SIG-M5 treated with dmso at 0.1 percent for 504 hours (cell line): Measurements from ENCODE around the gene HIVEP3.

Experiments used
- DNase-seq: peaks from one replicate; lab custom pipeline; 2025; ENCODE audit not compliant: unreplicated experiment; lab: John Stamatoyannopoulos, UW

Gene HIVEP3

DNA sequence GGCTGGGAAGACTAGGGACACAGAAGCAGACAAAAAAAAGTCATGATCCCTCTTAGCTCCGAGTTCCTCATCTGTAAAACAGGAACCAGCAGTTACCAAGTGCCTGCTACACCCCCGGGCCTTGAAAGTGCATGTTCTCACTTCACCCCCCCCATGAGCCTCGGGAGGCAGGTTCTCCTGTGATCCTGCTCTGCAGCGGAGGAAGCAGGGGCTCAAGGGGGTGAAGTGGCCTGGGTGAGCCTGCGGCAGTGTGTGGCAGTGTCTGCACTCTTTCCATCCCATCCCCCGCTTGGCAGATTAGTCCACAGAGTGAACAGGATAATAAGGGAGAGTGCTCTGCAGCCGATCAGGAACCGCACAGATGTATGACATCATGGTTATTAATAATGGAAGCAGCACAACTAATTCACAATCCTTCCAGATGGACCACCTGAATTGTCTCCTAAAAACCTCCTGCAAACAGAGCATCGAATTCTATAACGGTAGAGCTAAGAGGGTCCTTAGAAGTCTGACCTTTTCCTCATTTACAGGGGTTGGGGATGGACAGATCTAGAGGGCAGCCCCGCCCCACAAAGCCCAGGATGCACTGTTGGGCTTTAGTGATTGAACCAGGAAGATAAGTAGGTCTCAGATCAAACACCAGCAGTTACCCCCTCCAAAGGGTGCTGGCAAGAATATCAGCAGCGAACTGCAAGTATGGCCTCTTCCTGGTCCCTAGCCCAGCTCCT lies 260.1 kb downstream of the HIVEP3 start:
- peak; percentile 71 for DNase-seq

DNA sequence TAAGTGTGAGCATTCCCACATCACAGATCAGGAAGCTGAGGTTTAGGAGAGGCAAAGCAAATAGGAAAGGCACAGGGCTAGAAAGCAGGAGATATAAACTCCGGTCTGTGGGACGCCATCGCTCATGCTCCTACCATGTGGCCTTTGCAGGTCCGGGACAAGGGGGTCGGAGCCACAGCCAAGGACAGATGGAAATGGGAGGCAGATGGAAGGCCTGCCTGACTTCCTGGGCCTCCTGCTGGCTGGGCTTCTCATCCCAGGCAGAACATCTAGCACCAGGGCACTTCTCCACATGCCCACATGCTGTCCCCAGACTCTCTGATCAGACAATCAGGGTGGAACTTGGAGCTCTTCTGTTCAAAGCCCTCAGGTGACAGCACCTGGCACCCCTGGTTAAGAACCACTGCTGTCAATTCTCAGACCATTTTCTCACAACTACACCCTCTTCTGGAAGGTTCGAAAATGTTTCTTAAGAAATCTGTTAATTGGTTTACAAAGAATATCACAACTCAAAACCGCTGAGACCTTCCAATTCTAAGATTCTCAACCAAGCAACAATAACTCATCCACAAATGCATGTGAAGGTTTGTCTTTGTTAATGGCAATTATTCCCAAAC lies 260.9 kb downstream of the HIVEP3 start:
- DNase-seq: no peak

DNA sequence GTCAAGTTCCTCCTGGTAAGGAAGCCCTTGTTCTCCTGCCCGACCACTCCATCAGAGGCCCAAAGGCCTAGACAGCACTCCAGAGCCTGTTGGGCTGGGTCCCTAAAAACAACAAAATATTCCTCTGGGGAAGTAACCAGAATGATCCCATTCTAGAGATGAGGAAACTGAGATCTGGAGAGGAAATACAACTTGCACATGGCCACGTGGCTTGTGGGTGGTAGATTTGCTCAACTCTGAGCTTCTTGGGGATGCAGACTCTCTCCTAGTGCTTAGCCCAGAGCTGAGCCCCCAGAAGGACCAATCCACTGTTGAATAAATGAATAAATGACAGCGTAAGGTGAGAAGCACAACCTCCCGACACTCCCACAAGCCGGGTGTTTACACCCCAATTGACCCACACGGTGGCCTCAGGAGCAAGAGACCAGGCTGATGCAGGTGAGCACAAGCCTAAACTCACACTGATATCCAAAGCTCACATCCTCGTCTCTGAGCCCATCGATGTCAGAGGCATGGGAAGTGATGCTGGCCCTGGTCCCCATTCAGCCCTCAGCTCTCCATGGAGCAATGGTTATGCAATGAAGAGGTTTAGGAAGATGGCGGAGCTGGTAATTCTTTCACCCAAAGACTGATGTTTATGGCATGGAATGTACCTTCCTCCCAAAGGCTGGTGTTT lies 261.8 kb downstream of the HIVEP3 start:
- DNase-seq: no peak

DNA sequence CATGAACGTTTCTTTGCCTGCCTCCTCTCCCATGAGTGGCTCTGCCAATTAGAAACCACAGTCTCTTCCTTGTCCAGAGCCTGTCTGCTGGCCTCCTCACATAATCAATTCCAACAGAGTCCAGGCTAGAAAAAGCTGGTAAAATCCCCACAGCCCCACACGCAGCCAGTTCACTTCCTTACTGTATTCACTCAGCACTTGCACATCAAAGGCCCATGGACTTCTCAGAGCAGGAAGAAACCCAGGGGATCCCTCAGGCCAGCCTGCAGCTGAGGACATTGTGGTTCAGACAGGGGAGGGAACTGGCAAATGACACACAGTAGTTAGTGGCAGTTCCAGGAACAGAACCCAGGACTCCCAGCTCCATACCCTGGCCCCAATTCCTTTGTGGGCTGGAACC lies 262.7 kb downstream of the HIVEP3 start:
- no peak for DNase-seq

DNA sequence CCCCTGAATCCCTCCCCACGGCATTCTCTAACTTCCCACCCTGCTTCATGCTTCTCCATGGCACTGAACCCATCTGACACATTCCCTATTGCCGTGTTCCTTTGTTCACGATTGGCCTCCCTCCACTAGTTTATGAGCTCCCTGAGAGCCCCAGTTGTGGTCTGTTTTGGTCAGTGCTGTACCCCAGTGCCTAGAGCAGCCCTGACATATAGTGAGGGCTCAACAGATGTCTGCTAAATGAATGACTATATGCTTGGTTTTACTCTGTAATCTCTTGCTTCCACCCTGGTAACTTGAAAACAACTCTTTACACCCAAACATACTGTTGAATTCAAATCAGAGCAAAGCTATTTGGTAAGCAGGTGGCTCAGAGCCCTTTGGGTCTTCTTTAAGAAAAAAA lies 263.1 kb downstream of the HIVEP3 start:
- no peak for DNase-seq

DNA sequence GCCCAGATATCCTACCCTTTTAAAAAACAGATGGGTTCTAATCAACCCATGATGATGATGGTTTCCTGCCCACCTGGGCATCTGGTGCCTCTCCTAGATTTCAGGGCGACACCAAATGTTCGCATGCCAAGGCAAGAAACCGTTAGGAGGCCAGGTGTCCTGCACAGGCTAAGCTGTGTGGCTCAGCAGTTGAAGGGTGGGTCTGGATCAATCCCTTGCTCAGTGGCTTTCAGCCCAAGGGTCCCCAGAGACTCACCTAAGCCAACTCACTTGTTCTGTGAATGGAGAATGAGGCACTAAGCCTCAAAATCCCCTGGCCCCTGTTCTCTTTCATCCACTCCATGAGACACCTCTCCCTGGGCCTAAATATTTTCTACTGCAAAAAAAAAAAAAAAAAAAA lies 265.1 kb downstream of the HIVEP3 start:
- no peak for DNase-seq

DNA sequence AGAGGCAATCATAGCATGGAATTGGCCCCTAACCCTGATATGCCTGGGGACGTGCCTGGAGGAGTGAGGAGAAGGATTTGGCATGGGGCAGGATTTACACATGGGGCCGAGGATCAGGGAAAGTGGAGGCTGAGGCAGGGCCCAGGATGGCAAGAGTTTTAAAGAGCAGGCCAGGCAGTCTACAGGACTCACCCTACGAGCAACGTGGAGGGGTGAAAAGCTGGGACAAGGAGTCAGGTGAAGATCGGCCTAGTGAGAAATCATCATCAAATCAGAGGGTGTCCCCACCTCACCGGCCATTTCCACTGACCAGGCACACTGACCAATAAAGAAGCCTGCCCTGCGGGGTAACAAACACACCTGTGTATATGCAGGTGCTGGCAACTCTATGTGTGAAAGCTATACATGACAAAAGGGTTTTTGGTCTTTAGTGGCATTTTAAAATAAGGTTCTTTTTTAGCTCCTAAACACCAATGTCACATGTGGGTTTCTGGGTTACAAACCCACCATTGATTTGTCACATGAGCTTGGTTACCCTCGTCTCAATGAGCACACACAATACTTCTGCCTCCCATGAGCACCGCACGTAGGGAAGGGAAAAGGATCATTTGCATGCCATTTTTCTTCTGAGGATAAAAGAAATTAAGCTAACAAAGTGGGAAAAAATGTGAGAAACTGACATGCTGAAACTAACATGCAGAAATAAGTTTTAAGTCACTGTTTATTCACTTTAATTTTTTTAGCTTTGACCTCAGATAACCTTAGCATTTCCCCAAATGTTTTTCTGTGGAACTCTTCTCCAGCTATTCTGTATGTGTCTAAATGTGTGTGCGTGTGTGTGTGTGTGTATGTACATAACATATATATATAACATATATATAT lies 266.1 kb downstream of the HIVEP3 start:
- no peak for DNase-seq

DNA sequence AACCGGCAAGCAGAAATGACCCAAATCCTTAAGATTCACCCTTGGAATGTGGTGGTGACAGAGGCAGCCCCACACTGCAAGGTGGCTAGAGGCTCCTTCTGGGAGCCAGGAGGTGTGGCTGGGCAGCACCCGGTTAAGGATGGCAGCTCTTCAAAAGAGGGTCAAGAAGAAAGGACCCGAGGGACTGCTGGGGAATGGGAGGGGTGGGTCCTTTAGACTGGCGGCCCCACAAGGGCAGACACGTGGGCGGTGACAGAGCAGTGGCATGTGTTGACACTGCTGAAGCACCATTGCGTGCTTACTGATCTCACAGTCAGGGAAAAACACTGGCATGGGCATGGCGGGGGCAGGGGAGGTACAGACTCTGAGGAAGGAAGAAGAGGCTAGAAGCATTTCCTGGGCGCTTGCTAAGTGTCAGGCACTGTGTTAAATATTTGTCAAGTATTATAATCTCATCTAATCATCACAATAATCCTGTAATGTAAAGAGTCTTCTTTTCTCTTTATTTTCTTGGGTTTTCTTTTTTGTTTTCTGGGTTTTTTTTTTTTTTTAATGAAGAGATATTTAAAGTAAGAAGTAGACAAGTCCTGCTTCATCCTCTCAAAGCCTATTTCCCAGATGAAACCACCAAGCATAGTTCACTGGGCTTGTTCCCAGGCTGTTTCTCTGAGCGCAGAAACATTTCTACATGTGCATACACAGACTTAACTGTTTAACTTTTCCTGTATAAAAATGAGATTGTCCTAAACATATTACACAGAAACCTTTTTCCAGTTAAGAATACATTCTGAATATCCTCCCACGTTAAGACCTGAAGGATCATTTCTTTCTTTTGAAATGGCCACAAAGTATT lies 268.5 kb downstream of the HIVEP3 start:
- DNase-seq: no peak

DNA sequence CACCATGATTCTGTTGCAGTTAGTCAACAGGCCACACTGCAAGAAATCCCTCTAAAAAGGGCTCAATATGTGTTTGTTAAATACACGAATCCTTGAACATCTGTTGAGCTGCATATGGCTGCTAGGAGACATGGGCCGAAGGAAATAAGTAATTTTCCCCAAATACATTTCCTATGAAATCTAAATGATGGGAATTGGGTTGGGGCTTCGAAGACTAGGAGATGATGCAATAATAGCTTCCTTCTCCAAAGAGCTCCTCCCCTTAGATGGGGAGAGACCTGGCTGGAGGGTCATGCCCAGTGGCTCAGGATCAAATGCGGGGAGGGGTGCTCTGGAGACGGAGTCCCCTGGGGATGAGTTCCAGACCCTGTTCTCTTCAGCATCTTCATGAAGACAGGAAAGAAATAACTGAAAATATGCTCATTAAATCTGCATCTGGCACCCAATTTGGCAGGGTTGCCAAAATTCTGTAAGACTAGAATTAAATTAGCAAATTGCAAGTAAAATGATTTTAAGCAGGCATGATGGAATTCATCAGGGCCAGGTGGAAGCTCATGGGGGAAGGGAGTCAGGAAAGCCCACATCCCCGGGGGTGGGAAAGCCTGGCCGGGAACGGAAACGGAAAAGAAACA lies 269.2 kb downstream of the HIVEP3 start:
- no peak for DNase-seq

DNA sequence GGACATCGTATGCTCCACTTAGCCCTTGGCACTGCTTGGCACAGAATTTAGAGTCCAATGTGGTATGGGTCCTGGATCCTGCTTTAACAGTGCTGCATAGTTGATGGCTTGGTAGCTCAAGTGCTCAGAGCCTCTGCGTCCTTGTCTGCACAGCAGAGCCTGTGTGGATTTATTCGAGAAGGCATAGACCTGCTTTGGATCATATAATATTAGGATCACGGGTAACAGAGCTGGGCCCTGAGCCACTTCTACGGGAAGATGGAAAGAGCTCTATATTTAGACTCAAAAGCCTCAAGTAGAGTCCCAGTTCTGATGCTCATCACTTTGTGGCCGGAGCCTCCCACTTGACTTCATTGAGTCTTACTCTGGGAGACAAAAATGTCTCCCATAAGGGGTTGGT lies 269.9 kb downstream of the HIVEP3 start:
- no peak for DNase-seq

DNA sequence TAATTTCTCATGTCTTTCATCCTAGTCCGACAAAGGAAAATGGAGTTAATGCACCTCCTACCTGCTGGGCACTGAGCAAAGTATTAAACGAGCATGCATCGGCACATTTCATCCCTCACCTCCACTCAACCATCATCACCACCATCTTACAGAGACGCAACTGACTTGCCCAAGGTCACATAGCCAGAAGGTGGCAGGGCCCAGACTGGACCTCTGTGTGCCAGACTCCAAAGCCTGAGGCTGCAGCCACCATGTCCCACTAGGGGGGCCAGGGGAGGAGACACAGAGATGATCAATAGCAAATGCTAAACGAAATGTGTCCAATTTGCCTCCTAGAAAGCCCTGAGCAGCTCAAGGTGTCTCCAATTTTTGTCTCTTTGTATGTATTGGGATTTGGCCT lies 270.5 kb downstream of the HIVEP3 start:
- no peak for DNase-seq

DNA sequence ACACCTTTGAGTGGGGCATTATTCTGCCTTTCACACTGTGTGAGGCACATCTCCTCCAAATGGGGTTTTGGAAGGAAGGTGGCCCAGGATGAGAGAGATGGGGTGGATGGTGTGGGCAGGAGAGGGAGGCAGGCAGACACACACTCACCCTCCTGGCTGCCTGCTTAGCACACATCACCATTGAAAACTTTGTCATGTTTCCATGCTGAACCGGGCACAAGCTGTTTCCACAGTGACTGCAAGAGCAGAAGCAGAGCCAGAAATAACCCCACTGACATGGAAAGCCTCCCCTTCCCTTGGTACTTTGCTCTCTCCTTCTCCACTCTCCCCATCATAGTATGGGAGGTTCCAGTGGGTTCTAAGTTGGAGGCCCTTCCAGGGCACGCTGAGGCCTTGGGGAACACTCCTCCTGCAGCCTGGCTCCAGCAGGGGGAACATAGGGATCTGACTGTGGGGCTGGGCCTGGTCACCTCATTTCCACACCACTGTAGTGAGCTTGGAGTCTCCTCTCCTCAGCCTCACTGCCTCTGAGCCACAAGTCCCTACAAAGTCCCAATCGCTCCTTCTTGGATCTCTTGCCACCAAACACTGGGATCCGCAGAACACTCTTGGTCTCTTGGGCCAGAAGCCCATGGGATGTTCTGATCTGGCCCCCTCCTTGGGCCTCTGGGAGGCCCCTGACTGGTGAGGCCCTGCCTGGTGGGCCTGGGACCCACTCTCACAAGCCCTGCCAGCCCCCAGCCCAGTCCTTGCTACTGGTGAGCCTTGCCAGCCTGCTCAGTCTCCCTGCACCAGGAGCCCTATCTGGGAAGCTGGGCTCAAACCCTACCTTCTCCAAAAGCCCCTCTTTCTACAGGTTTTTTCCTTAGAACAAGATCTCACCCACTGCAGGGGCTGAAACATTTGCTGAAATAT lies 271.2 kb downstream of the HIVEP3 start:
- DNase-seq: no peak

DNA sequence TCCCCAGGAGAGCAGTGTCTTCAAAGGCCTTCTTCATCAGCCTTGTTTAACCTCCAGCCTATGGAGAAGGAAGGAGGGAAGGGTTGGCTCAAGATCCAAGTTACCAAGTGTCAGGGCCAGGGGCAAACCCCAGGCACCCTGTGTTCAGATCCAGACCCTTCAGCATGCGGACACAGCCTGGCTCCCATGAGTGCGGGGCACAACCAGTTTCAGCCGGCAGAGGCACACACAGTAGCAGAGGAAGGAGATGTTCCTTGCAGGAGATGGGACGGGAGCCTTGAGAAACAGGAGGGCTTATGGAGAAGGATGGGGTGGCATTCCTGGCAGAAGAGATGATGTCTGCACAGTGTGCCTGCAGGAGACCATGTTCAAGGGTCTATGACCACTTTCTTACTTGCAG lies 272.5 kb downstream of the HIVEP3 start:
- DNase-seq: no peak

DNA sequence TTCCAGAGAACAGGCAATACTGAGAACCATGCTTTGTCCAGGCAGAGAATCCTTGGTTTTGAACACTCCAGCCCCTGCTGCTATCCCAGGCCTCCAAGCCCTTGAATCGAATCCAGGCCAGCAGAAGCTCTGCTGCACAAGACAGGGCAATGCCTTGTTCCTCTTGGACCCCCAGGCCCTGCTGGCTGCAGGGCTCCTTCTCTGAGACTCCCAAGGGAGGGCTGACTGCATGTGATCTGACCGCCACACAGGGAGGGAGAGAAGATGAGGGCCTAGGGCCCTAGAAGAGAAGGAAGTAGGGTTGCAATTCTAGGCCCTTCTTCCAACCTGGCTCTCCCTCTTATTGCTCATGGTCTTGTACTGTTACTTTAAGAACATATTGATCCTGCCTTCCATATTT lies 273.7 kb downstream of the HIVEP3 start:
- no peak for DNase-seq

DNA sequence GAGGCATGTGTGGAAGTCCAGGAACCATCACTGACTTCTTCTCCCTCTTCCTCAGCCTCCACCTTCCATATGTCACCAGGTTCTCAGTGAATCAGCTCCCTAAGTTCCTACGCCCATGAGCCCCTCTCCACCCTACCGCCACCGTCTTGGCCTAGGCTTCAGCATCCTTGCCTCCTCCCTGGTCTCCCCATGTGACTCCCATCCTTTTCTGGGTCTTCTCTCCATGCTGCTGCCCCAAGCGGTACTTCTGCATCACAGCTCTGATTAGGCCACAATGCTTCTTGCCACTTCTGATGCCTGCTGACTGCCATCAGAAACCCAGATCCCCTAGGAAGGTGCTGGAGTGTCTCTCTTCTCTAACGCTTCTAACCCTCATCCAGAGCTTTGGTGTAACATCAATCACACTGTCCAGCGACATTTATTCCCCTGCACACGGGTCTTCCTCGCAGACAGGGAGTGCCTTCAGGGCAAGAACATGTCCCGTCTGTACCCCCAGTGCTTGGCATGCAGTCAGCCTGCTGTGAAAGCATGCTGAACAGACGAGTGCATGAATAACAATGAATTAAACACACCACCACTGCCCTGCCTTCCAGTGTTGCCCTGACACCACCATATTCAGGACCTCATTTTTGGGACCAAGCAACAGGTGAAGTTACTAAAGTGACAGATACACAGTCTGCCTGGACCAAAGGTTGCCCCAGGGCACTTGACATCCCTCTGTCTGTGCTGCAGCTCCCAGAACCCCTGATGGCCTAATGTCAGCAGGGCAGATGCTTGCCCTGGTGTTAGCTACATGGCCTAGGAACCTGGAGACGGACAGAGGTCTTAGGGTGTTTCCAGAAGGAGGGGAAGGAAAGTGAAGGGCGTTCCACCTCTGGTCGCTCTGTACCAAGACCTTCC lies 275.6 kb downstream of the HIVEP3 start:
- DNase-seq: no peak

DNA sequence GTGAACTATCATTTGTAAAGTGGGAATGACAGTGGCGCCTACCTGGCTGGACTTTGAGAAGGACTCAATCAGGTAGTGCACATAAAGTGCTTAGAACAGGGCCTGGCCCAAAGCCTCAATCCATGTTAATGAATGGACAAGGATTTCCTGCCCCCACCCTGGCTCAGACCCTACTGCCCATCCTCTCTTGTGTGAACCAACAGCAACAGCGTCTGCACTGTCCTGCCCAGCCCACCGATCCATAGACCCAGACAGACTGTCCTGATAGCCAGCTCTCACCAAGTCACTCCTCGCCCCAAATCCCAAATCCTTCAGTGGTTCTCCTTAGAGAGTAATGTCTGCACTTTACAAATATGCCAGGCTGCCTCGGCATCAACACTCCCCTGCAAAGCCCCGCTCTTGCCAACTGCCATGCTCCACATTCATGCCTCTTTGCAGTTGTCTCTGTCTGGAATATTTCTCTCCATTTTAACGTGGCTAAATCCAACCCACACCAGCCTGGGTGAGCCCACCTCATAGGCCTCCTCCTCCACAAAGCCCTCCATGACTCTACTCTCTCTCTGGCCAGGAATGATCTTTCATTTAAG lies 276.7 kb downstream of the HIVEP3 start:
- no peak for DNase-seq

DNA sequence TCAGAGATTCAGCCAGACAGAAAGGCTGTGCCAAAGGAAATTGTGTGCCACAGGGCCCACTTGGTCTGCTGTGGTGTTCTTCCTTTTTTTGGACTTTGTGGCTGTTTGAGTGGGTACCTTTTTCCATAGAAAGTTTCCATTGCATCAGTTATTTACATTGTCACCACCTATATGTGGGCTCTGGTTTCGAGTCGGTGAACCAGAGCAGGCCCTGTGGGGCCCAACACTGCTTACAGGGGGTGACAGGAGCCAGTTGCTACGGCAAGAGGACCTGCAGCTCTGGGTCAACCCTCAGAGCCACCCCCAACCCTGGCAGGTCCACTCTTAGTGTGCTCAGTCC lies 277.3 kb downstream of the HIVEP3 start:
- DNase-seq: no peak
